HepG2 (cell line): ENCODE measurements around the gene PSMC3IP. TPM values are rescaled to one million over a fixed set of nuclear protein-coding genes. Genes with fewer than 3 reads are reported as not detected.

Experiments used
- ARID2 ChIP-seq: sonication (generic); formaldehyde crosslinking; IDR thresholded peaks from 2 replicates; pipeline ENCODE4 v1.8.1; 2022; ENCODE audit warnings: mild to moderate bottlenecking, missing genetic modification reagents, borderline replicate concordance
- ATF3 ChIP-seq: sonication (generic); formaldehyde crosslinking; IDR thresholded peaks from 2 replicates; pipeline ENCODE4 v1.4.0; 2020; ENCODE audit warnings: missing genetic modification reagents
- BCLAF1 ChIP-seq: fragments of 450-650 bp; IDR thresholded peaks from 2 replicates; pipeline ENCODE4 v1.6.1; 2017; ENCODE audit warnings: mild to moderate bottlenecking
- JUN ChIP-seq: sonication (generic); formaldehyde crosslinking; IDR thresholded peaks from 2 replicates; pipeline ENCODE4 v1.4.0; 2020; ENCODE audit warnings: mild to moderate bottlenecking, missing genetic modification reagents
- LCORL ChIP-seq, 2 experiments: fragments of 450-650 bp in 1 of 2; sonication (generic) in 1 of 2; formaldehyde crosslinking in 1 of 2; IDR thresholded peaks; 2 replicates each; pipeline versions ENCODE4 v1.5.0 to v1.6.1; 2017 to 2020; ENCODE audit warnings: antibody characterized with exemption in 1 of 2, missing genetic modification reagents in 1 of 2
- ONECUT2 ChIP-seq: sonication (generic); formaldehyde crosslinking; IDR thresholded peaks from 2 replicates; pipeline ENCODE4 v1.4.0; 2020; ENCODE audit warnings: missing genetic modification reagents
- REL ChIP-seq: sonication (generic); formaldehyde crosslinking; conservative IDR thresholded peaks from 2 replicates; pipeline ENCODE4 v1.8.0; 2022; ENCODE audit warnings: mild to moderate bottlenecking, missing genetic modification reagents, moderate library complexity
- RNF219 ChIP-seq: sonication (generic); formaldehyde crosslinking; IDR thresholded peaks from 2 replicates; pipeline ENCODE4 v1.5.0; 2020; ENCODE audit warnings: mild to moderate bottlenecking, missing genetic modification reagents
- SP1 ChIP-seq, 2 experiments: fragments of 450-650 bp in 1 of 2; sonication (generic) in 1 of 2; formaldehyde crosslinking in 1 of 2; IDR thresholded peaks; 2 replicates each; pipeline versions ENCODE4 v1.4.0 to v1.6.1; 2016 to 2020; ENCODE audit warnings: missing genetic modification reagents in 1 of 2
- SRF ChIP-seq: IDR thresholded peaks from 2 replicates; pipeline ENCODE4 v1.6.1; 2011; ENCODE audit warnings: mild to moderate bottlenecking, low read depth, low read length, moderate library complexity
- TBP ChIP-seq: sonication (generic); formaldehyde crosslinking; IDR thresholded peaks from 2 replicates; pipeline ENCODE4 v1.5.0; 2020; ENCODE audit warnings: missing genetic modification reagents
- TIGD3 ChIP-seq: sonication (generic); formaldehyde crosslinking; IDR thresholded peaks from 2 replicates; pipeline ENCODE4 v1.5.1; 2020; ENCODE audit warnings: mild to moderate bottlenecking, missing genetic modification reagents, borderline replicate concordance
- TMF1 ChIP-seq: sonication (generic); formaldehyde crosslinking; IDR thresholded peaks from 2 replicates; pipeline ENCODE4 v1.8.1; 2022; ENCODE audit warnings: low read depth, missing genetic modification reagents
- ZBED4 ChIP-seq: sonication (generic); formaldehyde crosslinking; IDR thresholded peaks from 2 replicates; pipeline ENCODE4 v1.4.0; 2020; ENCODE audit warnings: missing genetic modification reagents, borderline replicate concordance
- ZNF17 ChIP-seq: sonication (generic); formaldehyde crosslinking; IDR thresholded peaks from 2 replicates; pipeline ENCODE4 v1.5.0; 2020; ENCODE audit warnings: mild to moderate bottlenecking, missing genetic modification reagents
- ZNF350 ChIP-seq: sonication (generic); formaldehyde crosslinking; IDR thresholded peaks from 2 replicates; pipeline ENCODE4 v1.4.0; 2020; ENCODE audit warnings: mild to moderate bottlenecking, low read depth, missing genetic modification reagents, borderline replicate concordance
- ZNF432 ChIP-seq: sonication (generic); formaldehyde crosslinking; IDR thresholded peaks from 2 replicates; pipeline ENCODE4 v1.5.0; 2020; ENCODE audit warnings: missing genetic modification reagents, mild to moderate bottlenecking, borderline replicate concordance
- ZNF557 ChIP-seq: sonication (generic); formaldehyde crosslinking; IDR thresholded peaks from 2 replicates; pipeline ENCODE4 v1.4.0; 2020; ENCODE audit warnings: missing genetic modification reagents
- ZNF614 ChIP-seq: IDR thresholded peaks from 2 replicates; pipeline ENCODE4 v1.6.1; 2018; ENCODE audit warnings: missing biosample characterization, missing genetic modification reagents, inconsistent platforms, borderline replicate concordance
- ZNF7 ChIP-seq: IDR thresholded peaks from 2 replicates; pipeline ENCODE4 v1.6.1; 2016; ENCODE audit warnings: missing biosample characterization, missing genetic modification reagents
- polyA plus RNA-seq, 8 experiments: library from polyadenylated mRNA; depleted of rRNA in 3 of 8; stranded (reverse) in 7 of 8; unstranded in 1 of 8; fragments of >200 nt; fragmentation: Illumina TruSeq in 4 of 8; extraction: Trizol in 4 of 8; gene quantifications; 2 replicates each; pipeline versions ENCODE4 v1.2.1 to v1.2.3, GENCODE V29; 2011 to 2016; ENCODE audit warnings: low read depth in 4 of 8, missing spikeins in 1 of 8, mixed read lengths in 1 of 8; ENCODE audit not compliant: insufficient read depth in 1 of 8
- total RNA-seq, 5 experiments: library from RNA; depleted of rRNA; stranded (reverse); fragments of >200 nt; fragmentation: Illumina TruSeq; extraction: Trizol; gene quantifications; 2 replicates each; pipeline ENCODE4 v1.2.3, GENCODE V29; 2016; ENCODE audit warnings: low read depth in 1 of 5

The PSMC3IP gene
- total and polyA plus RNA-seq, 2 of the 13 experiments (the other 11 are each of a cell fraction or from before 2014, with no cell fraction given) = 6.5 to 22.4 TPM

GRCh38 chr17:42563143-42563509, 14.4 kb downstream of the PSMC3IP start (continued):
- TF ChIP-seq BCLAF1 (no peak), REL (CRISPR knock-in tag) (no peak), ZBED4 (CRISPR knock-in tag) (no peak), ONECUT2 (CRISPR knock-in tag) (no peak), ZNF350 (CRISPR knock-in tag) (no peak), ARID2 (no peak), ZNF557 (CRISPR knock-in tag) (0 out of 2 replicates have a peak, but pooled peaks have one; percentile 41), ZNF432 (no peak), TIGD3 (CRISPR knock-in tag) (no peak), ZNF614 (CRISPR knock-in tag) (no peak), ZNF7 (CRISPR knock-in tag) (0 out of 2 replicates have a peak, but pooled peaks have one; percentile 0), ATF3 (CRISPR knock-in tag) (no peak), LCORL (IDR thresholded peaks at IDR 0.05) (no peak), LCORL (CRISPR knock-in tag; IDR thresholded peaks at IDR 0.05) (no peak), SRF (no peak), JUN (CRISPR knock-in tag) (no peak), SP1 (IDR thresholded peaks at IDR 0.05) (no peak), SP1 (CRISPR knock-in tag; IDR thresholded peaks at IDR 0.05) (0 out of 2 replicates have a peak, but pooled peaks have one; percentile 27), TMF1 (CRISPR knock-in tag) (no peak), RNF219 (CRISPR knock-in tag) (no peak), ZNF17 (CRISPR knock-in tag) (no peak), TBP (no peak)
